Ovary (tissue), 9 donors: ENCODE results near the gene WSB1. TPM values are rescaled to one million over a fixed set of nuclear protein-coding genes. Genes with fewer than 3 reads are reported as not detected.

Experiments
- DNase-seq, 5 donors: peaks; one replicate each; pipeline ENCODE4 v3.0.0-alpha.2; 2019 to 2020
- H3K27ac ChIP-seq, 2 donors: fragments of 200-600 bp; one replicate each; pipeline versions ENCODE4 v1.5.1 to v1.8.0; 2019 to 2022
- H3K27me3 ChIP-seq: fragments of 200-600 bp; one replicate; pipeline ENCODE4 v1.8.0; 2022
- H3K36me3 ChIP-seq: fragments of 200-600 bp; sonication (generic); one replicate; pipeline ENCODE4 v1.5.1; 2019
- H3K4me1 ChIP-seq: one replicate; pipeline ENCODE4 v1.8.1; 2013; ENCODE audit warnings: mild to moderate bottlenecking, moderate library complexity; ENCODE audit not compliant: insufficient read depth
- H3K4me3 ChIP-seq: fragments of 200-600 bp; sonication (generic); one replicate; pipeline ENCODE4 v1.5.1; 2017
- H3K9me3 ChIP-seq, 2 donors: fragments of 200-600 bp in 1 of 2; sonication (generic) in 1 of 2; one replicate each; pipeline versions ENCODE4 v1.5.1 to v1.8.1; 2013 to 2019; ENCODE audit warnings: mild to moderate bottlenecking in 1 of 2, moderate library complexity in 1 of 2
- CTCF ChIP-seq, 3 donors: fragments of 450-650 bp in 2 of 3; fragments of 200-600 bp in 1 of 3; IDR thresholded peaks; one replicate each; pipeline versions ENCODE4 v1.5.1 to v1.8.0; 2016 to 2022; ENCODE audit warnings: antibody characterized with exemption in 3 of 3, mild to moderate bottlenecking in 1 of 3
- EP300 ChIP-seq: sonication (generic); formaldehyde crosslinking; IDR thresholded peaks from one replicate; pipeline ENCODE4 v1.6.1; 2017; ENCODE audit warnings: antibody characterized with exemption
- POLR2A ChIP-seq: fragments of 450-650 bp; IDR thresholded peaks from one replicate; pipeline ENCODE4 v1.6.1; 2017; ENCODE audit warnings: antibody characterized with exemption, mild to moderate bottlenecking, moderate library complexity
- WGBS, 3 donors: extraction: QIAGEN DNeasy Blood & Tissue Kit in 1 of 3; methylation state at CpG; one replicate each; pipeline versions ENCODE4 v1.1.5 to v1.1.7; 2013 to 2017; 5-methylcytosine and 5-hydroxymethylcytosine counted together
- intact Hi-C, 4 donors: fragments of 100-400 bp; cut with DNase I; formaldehyde crosslinking; loops; one replicate each; pipeline versions ENCODE4 v1.11.0 to v1.15.1; 2022 to 2023
- polyA plus RNA-seq, 2 donors: library from polyadenylated mRNA; stranded (reverse); fragments of 200-250 nt in 1 of 2; fragments of 350-450 nt in 1 of 2; fragmentation: Illumina TruSeq in 1 of 2; extraction: RNeasy Lipid Tissue Mini Kit (QIAGEN cat#74804) in 1 of 2; gene quantifications; one replicate each; pipeline ENCODE4 v1.2.3, GENCODE V29; 2013 to 2014
- total RNA-seq, 7 donors: library from RNA; depleted of rRNA in 2 of 7; stranded (reverse); fragments of >200 nt in 2 of 7; fragmentation: NEBNext Ultra II Directional in 3 of 7; extraction: Animal tissue kit (Norgen Biotek cat#: 25700) in 3 of 7; gene quantifications; one replicate each; pipeline versions ENCODE4 v1.1.0 to v1.2.4, GENCODE V29; 2016 to 2023
- donor health status: DM: no; HTN: no; CAD: no; lungs with moderate emphysema.
- donor health status: DM: no; HTN: no; CAD: no.
- donor health status: Bipolar disorder and iron deficiency.
- donor health status: DM: yes; HTN: yes; CAD: no.
- donor health status: DM: no; HTN: no; CAD: no.
- donor health status: DM: yes; HTN: yes; CAD: no.

The WSB1 gene
- total and polyA plus RNA-seq, 9 donors = 88.9 to 214 (median 168) TPM

GRCh38 chr17:27303734-27304133 lies 9.8 kb downstream of the WSB1 start:
- peaks cover 8% of the 10 kb centered on the region for H3K4me1 ChIP-seq
- no peak for DNase-seq
- no peaks in the 10 kb centered on the region for H3K36me3 ChIP-seq
- no peaks in the 10 kb centered on the region for H3K9me3 ChIP-seq
- intact Hi-C loops = no loop called here
- no peak overlapping the region for H3K27ac ChIP-seq
- TF ChIP-seq EP300 = no peak
- TF ChIP-seq POLR2A = no peak
- TF ChIP-seq CTCF (IDR thresholded peaks at IDR 0.05) = no peak
- 73 to 80% (median 74%) methylated on average over 2 of the region's 2 CpGs for WGBS, 3 donors
- no peak overlapping the region for H3K4me3 ChIP-seq
- H3K27me3 ChIP-seq = no peaks in the 10 kb centered on the region

- Histone ChIP-seq H3K27ac (no peak overlapping the region), H3K36me3 (no peaks in the 10 kb centered on the region), H3K27me3 (no peaks in the 10 kb centered on the region), H3K9me3 (no peaks in the 10 kb centered on the region), H3K4me1 (peaks cover 2% of the 10 kb centered on the region), H3K4me3 (no peak overlapping the region)
- intact Hi-C loops = no loop called here
- DNase-seq = no peak
- WGBS, 3 donors = 63 to 69% (median 67%) methylated on average over 7 of the region's 7 CpGs
- no peak for TF ChIP-seq POLR2A
- no peak for TF ChIP-seq CTCF (IDR thresholded peaks at IDR 0.05)
- TF ChIP-seq EP300 = no peak
Observed at GRCh38 chr17:27306276-27306835, 12.4 kb downstream of the WSB1 start.

- Histone ChIP-seq H3K4me1 (peaks cover 2% of the 10 kb centered on the region), H3K36me3 (no peaks in the 10 kb centered on the region), H3K9me3 (no peaks in the 10 kb centered on the region), H3K27me3 (no peaks in the 10 kb centered on the region), H3K27ac (no peak overlapping the region), H3K4me3 (no peak overlapping the region)
- DNase-seq = no peak
- intact Hi-C loops = no loop called here
- TF ChIP-seq EP300 (no peak), POLR2A (no peak), CTCF (IDR thresholded peaks at IDR 0.05) (no peak)
- 92 to 94% (median 93%) methylated on average over 4 of the region's 4 CpGs for WGBS, 3 donors
Observed at GRCh38 chr17:27310565-27311110, 16.7 kb downstream of the WSB1 start.

GRCh38 chr17:27313301-27313700 lies 19.4 kb downstream of the WSB1 start:
- TF ChIP-seq EP300 (no peak), POLR2A (no peak), CTCF (IDR thresholded peaks at IDR 0.05) (no peak)
- intact Hi-C loops = no loop called here
- Histone ChIP-seq H3K4me1 (no peaks in the 10 kb centered on the region), H3K4me3 (no peak overlapping the region), H3K9me3 (no peaks in the 10 kb centered on the region), H3K36me3 (no peaks in the 10 kb centered on the region), H3K27ac (no peak overlapping the region), H3K27me3 (no peaks in the 10 kb centered on the region)
- DNase-seq = no peak
- WGBS, 3 donors = 32 to 47% (median 40%) methylated on average over 1 of the region's 1 CpG
